Keratinocyte (primary cell): Measurements from ENCODE around the gene VAV1. TPM values are rescaled to one million over a fixed set of nuclear protein-coding genes. Genes with fewer than 3 reads are reported as not detected.
A peak's percentile ranks its signal among the peaks of the same experiment; 100 is the strongest.

Experiments used
- DNase-seq: peaks from one replicate; pipeline ENCODE4 v3.0.0-alpha.2; 2011; ENCODE audit warnings: low read depth, missing footprints, low spot score
- FAIRE-seq: peaks from 2 replicates; lab custom pipeline; 2011; peaks lifted over from hg19 to GRCh38; lab: Jason Lieb, UNC
- H2AFZ ChIP-seq: 2 replicates; pipeline ENCODE4 v1.6.0; 2012; ENCODE audit warnings: low read length, control low read depth, inconsistent platforms; ENCODE audit not compliant: control insufficient read depth
- H3K27ac ChIP-seq: 2 replicates; pipeline ENCODE4 v1.5.1; 2011; ENCODE audit warnings: low read length; ENCODE audit not compliant: control insufficient read depth, insufficient read depth
- H3K27me3 ChIP-seq: 3 replicates; pipeline ENCODE4 v1.6.0; 2011; ENCODE audit warnings: low read length; ENCODE audit not compliant: control insufficient read depth, insufficient read depth; ENCODE audit errors: extremely low read depth
- H3K36me3 ChIP-seq, 2 experiments: 2 replicates in 1 of 2; 3 replicates in 1 of 2; pipeline ENCODE4 v1.5.1; 2011; ENCODE audit warnings: low read length in 2 of 2, mild to moderate bottlenecking in 1 of 2; ENCODE audit not compliant: control insufficient read depth in 2 of 2, insufficient read depth in 2 of 2; ENCODE audit errors: extremely low read depth in 1 of 2
- H3K4me1 ChIP-seq: 3 replicates; pipeline ENCODE4 v1.5.1; 2011; ENCODE audit warnings: low read length; ENCODE audit not compliant: control insufficient read depth, insufficient read depth; ENCODE audit errors: extremely low read depth
- H3K4me2 ChIP-seq: 3 replicates; pipeline ENCODE4 v1.6.0; 2011; ENCODE audit warnings: low read depth, low read length; ENCODE audit not compliant: control insufficient read depth, insufficient read depth; ENCODE audit errors: extremely low read depth
- H3K4me3 ChIP-seq, 3 experiments: fragments of 200-600 bp in 1 of 3; sonication (generic) in 1 of 3; 2 replicates in 2 of 3; 3 replicates in 1 of 3; pipeline ENCODE4 v1.5.1; 2011 to 2016; ENCODE audit warnings: low read length in 3 of 3, mild to moderate bottlenecking in 3 of 3, control low read depth in 2 of 3, inconsistent platforms in 1 of 3, low read depth in 1 of 3, mixed read lengths in 1 of 3, mixed run types in 1 of 3, moderate library complexity in 1 of 3; ENCODE audit not compliant: control insufficient read depth in 2 of 3, insufficient read depth in 2 of 3; ENCODE audit errors: extremely low read depth in 1 of 3
- H3K79me2 ChIP-seq: 2 replicates; pipeline ENCODE4 v1.6.0; 2012; ENCODE audit warnings: low read length; ENCODE audit not compliant: control insufficient read depth, insufficient read depth
- H3K9ac ChIP-seq: 3 replicates; pipeline ENCODE4 v1.6.0; 2011; ENCODE audit warnings: low read length; ENCODE audit not compliant: control insufficient read depth, insufficient read depth; ENCODE audit errors: extremely low read depth
- H3K9me1 ChIP-seq: 3 replicates; pipeline ENCODE4 v1.6.0; 2011; ENCODE audit warnings: low read length; ENCODE audit not compliant: control insufficient read depth, insufficient read depth; ENCODE audit errors: extremely low read depth
- H3K9me3 ChIP-seq: 2 replicates; pipeline ENCODE4 v1.5.1; 2012; ENCODE audit warnings: low read depth, low read length; ENCODE audit not compliant: control insufficient read depth
- H4K20me1 ChIP-seq: 3 replicates; pipeline ENCODE4 v1.6.0; 2011; ENCODE audit warnings: low read length; ENCODE audit not compliant: control insufficient read depth, insufficient read depth; ENCODE audit errors: extremely low read depth
- EZH2 ChIP-seq: IDR thresholded peaks from one replicate; pipeline ENCODE4 v1.6.1; 2012; ENCODE audit warnings: inconsistent platforms, mild to moderate bottlenecking, low read length, moderate library complexity
- dilution Hi-C: fragments of 300-500 bp; cut with MboI; formaldehyde crosslinking; loops from one replicate; pipeline ENCODE4 v1.7.0; 2020; ENCODE audit warnings: low sequenced_read_pairs; ENCODE audit not compliant: extremely low pct_ligation_motif_present
- polyA plus RNA-seq, 5 experiments: library from polyadenylated mRNA; depleted of rRNA in 3 of 5; stranded (reverse) in 3 of 5; stranded (forward) in 1 of 5; unstranded in 1 of 5; fragments of >200 nt; gene quantifications; 1 replicate in 1 of 5; 2 replicates in 3 of 5; 3 replicates in 1 of 5; pipeline versions ENCODE4 v1.2.1 to v1.2.3, GENCODE V29; 2011 to 2012; ENCODE audit warnings: missing spikeins in 2 of 5, low read depth in 1 of 5, low replicate concordance in 1 of 5
- TF ChIP-seq, protein P1 (sequence below), 3 experiments: IDR thresholded peaks in 1 of 3; conservative IDR thresholded peaks in 1 of 3; optimal IDR thresholded peaks in 1 of 3; 2 replicates in 2 of 3; 3 replicates in 1 of 3; pipeline versions ENCODE3 to v1.5.1; 2011; ENCODE audit warnings: low read length in 3 of 3, mild to moderate bottlenecking in 3 of 3, moderate library complexity in 2 of 3, control low read depth in 1 of 3, inconsistent platforms in 1 of 3; ENCODE audit not compliant: insufficient read depth in 2 of 3; ENCODE audit errors: extremely low read depth in 1 of 3

VAV1 gene
- polyA plus RNA-seq, 1 donor (not counting 4 experiments of a cell fraction or from before 2014, with no cell fraction given) = 0.42 TPM

DNA sequence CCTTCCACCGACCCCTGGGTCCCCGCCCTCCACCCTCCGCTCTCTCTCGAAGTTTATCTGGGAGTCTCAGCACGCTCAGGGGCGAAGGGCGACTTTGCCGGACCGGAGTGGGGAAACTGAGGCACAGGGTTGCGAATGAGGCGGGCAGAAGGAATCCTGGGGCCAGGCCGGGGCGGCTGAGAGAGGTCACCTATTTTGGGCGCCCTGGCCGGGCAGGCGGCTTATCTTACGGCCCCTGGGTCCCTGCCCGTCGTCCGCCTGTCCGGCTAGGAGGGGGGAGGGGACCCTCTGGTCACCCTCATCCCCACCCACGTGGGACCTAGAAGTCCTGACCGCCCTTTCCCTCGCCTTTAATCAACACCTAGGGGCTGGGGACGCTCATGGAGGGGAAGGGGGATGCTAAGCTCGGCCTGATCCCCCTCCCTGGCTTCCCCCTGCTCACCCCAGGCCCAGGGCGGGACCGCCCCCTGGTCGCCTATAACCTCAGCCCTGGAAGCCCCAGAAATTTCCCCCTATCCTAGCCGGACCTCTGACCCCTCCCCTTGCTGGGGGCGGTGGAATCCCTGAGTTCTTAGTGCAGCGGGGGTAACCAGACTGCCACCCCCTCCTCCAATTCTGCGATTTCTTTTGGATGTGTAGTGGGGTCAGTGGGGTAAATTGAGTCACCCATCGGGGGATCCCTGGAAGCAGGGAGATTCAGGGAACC lies 32.5 kb upstream of the VAV1 start:
- H2AFZ ChIP-seq = peak overlapping the region; percentile 19
- H3K9me3 ChIP-seq = no peaks in the 10 kb centered on the region
- H4K20me1 ChIP-seq = peaks cover 3% of the 10 kb centered on the region
- dilution Hi-C loops = no loop called here
- peaks cover 10 to 15% of the 10 kb centered on the region in 2 experiments for H3K36me3 ChIP-seq
- H3K27ac ChIP-seq = peak overlapping the region; percentile 75
- H3K9ac ChIP-seq = peak overlapping the region; percentile 87
- TF ChIP-seq, protein P1, sequence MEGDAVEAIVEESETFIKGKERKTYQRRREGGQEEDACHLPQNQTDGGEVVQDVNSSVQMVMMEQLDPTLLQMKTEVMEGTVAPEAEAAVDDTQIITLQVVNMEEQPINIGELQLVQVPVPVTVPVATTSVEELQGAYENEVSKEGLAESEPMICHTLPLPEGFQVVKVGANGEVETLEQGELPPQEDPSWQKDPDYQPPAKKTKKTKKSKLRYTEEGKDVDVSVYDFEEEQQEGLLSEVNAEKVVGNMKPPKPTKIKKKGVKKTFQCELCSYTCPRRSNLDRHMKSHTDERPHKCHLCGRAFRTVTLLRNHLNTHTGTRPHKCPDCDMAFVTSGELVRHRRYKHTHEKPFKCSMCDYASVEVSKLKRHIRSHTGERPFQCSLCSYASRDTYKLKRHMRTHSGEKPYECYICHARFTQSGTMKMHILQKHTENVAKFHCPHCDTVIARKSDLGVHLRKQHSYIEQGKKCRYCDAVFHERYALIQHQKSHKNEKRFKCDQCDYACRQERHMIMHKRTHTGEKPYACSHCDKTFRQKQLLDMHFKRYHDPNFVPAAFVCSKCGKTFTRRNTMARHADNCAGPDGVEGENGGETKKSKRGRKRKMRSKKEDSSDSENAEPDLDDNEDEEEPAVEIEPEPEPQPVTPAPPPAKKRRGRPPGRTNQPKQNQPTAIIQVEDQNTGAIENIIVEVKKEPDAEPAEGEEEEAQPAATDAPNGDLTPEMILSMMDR (optimal IDR thresholded peaks at IDR 0.05 in 1 of 3, IDR thresholded peaks at IDR 0.05 in 1 of 3, conservative IDR thresholded peaks at IDR 0.05 in 1 of 3; ENCODE audit: extremely low read depth in 1 of 3, insufficient read depth in 2 of 3, low read length in 3 of 3) = no peak
- TF ChIP-seq EZH2 = no peak
- H3K9me1 ChIP-seq = no peaks in the 10 kb centered on the region
- no peak for FAIRE-seq
- H3K27me3 ChIP-seq = no peaks in the 10 kb centered on the region
- H3K79me2 ChIP-seq = peaks cover 31% of the 10 kb centered on the region
- H3K4me3 ChIP-seq = peak overlapping the region; percentile 64 to 81 (median 70)
- H3K4me2 ChIP-seq = peak overlapping the region; percentile 86
- peaks cover 44% of the 10 kb centered on the region for H3K4me1 ChIP-seq
- no peak for DNase-seq

DNA sequence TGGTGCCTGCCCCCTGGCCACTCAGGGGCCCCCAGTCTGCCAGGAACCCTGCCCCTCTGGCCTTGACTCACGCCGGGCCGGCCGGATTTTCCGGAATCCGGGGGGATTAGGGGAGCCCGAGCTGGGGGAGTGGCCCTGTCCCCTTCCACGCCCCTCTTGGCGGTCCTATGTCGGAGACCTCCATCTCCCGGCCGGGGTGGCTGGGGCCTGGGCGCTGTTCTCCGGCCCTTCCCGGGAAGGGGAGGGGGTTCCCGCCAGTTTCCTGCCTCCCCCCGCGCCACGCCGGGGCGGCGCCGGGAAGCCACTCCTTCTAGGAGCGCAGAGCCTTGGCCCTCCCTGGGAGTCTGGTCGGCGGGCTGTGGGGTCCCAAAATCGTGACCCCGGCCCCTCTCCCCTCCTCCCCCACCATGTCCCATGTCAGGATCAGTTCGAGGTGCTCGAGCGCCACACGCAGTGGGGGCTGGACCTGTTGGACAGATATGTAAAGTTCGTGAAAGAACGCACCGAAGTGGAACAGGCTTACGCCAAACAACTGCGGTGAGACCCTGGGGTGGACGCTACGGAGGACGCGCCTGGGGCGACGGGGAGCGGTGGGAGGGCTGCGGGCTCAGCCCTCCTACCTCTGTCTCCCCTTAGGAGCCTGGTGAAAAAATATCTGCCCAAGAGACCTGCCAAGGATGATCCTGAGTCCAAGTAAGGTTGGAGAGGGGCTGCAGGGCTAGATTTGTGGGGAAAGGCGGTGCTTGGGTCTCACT lies 31.7 kb upstream of the VAV1 start:
- H3K27me3 ChIP-seq = no peaks in the 10 kb centered on the region
- no peak for TF ChIP-seq EZH2
- TF ChIP-seq, protein P1 (optimal IDR thresholded peaks at IDR 0.05 in 1 of 3, IDR thresholded peaks at IDR 0.05 in 1 of 3, conservative IDR thresholded peaks at IDR 0.05 in 1 of 3; ENCODE audit: extremely low read depth in 1 of 3, insufficient read depth in 2 of 3, low read length in 3 of 3) = no peak
- FAIRE-seq (no peak), DNase-seq (no peak)
- peak overlapping the region; percentile 75 for H3K27ac ChIP-seq
- H4K20me1 ChIP-seq = peaks cover 3% of the 10 kb centered on the region
- H3K4me1 ChIP-seq = peaks cover 44% of the 10 kb centered on the region
- dilution Hi-C loops = no loop called here
- H3K9me3 ChIP-seq = no peaks in the 10 kb centered on the region
- H3K4me2 ChIP-seq = peak overlapping the region; percentile 86
- H3K9ac ChIP-seq = peak overlapping the region; percentile 87
- peaks cover 24% of the 10 kb centered on the region for H3K79me2 ChIP-seq
- no peaks in the 10 kb centered on the region for H3K9me1 ChIP-seq
- peaks cover 15% of the 10 kb centered on the region in 2 experiments for H3K36me3 ChIP-seq
- peak overlapping the region; percentile 64 to 81 (median 70) for H3K4me3 ChIP-seq
- peak overlapping the region; percentile 19 for H2AFZ ChIP-seq
